Measurements from ENCODE around the gene UBL5.
"Not testable (repeated sequence)": the region's sequence is repeated elsewhere in the genome, so short reads cannot be mapped to it uniquely, and the experiment has no call there.

UBL5 gene

GRCh38 chr19:9818175-9818733 is 9.5 kb upstream of the UBL5 start:
- DNase-seq: no peak

GRCh38 chr19:9818734-9819595 is 8.8 kb upstream of the UBL5 start, which contains the start of gene FBXL12:
Gene FBXL12, minus strand, starts transcription at chr19:9819079. Its CDS starts 266 bp downstream, at chr19:9818813.
- peak; percentile 100 for DNase-seq

DNA sequence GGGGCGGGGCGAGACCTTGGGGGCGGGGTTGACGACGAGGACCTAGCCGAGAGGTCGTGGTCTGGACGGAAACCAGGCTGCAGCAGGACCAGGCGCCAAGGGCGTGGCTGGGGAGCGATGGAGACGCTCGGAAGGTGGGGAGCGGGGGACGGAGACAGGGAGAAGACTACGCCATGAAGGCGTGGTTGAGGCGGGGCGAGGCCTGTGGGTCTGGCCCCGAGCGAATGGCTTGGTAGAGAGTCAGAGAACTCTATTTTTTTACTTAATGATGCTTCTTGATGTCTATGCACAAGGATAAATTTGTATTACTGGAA is 8.2 kb upstream of the UBL5 start:
- no peak for DNase-seq

DNA sequence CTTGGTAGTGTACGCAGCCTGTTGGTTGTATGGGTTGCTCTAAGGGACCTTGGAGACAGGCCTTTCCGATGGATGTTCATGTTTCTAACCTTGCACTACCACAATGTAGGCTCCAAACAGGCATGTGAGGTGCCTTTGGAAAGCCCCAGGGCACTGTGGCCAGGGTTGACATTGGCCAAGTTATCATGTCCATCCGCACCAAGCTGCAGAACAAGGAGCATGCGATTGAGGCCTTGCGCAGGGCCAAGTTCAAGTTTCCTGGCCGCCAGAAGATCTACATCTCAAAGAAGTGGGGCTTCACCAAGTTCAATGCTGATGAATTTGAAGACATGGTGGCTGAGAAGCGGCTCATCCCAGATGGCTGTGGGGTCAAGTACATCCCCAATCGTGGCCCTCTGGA is 7.7 kb upstream of the UBL5 start:
- not testable (repeated sequence) for DNase-seq

- DNase-seq: no peak
Observed at GRCh38 chr19:9823816-9824215, 3.9 kb upstream of the UBL5 start.

DNA sequence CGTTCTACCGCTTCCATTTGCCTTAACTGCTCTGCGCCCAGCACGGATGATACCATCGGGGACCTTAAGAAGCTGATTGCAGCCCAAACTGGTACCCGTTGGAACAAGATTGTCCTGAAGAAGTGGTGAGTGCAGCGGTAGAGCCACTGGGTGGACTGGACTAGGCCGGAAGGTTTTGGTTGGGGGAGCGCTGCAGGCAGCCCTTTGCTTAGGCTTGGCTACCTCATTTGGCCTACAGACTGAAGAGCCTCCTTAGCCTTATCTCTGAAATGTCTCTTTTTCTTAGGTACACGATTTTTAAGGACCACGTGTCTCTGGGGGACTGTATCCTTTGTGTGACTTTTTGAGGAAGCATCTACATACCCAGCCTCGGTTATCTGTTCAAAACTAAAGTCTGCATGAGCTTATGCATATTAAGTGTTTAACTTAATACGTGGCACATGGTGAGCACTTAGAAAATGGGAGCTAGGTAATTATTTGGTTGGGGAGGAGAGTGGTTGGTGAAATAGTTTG is 889 bp downstream of the UBL5 start:
- DNase-seq: no peak

DNA sequence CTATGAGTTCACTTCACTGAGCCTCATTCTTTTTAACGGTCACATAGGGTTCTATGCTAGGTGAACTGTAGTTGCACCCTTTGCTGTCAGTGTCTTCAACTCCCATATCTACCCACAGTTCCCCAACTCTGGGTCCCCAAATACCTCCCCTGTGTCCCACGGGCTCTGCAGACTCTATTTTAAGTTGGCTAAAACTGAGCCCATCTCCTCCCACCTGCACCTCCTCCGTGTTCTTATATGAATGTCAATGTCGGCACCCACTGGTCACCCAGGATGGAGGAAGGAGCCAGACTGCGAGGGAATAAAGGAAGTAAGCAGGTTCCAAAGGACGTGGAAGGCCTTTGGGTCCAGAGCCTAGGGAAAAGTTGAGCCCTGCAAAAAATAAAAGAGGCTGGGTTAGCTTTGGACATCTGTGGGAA is 6.6 kb downstream of the UBL5 start:
- no peak for DNase-seq

GRCh38 chr19:9834726-9835506 is 7.2 kb downstream of the UBL5 start, which contains the start of gene PIN1:
Gene PIN1, plus strand, starts transcription at chr19:9835318. Its CDS starts 27 bp downstream, at chr19:9835345.
- DNase-seq: peak; percentile 99

- no peak for DNase-seq
Observed at GRCh38 chr19:9835507-9835949, 7.8 kb downstream of the UBL5 start.

- DNase-seq: no peak
Observed at GRCh38 chr19:9836021-9836420, 8.3 kb downstream of the UBL5 start.

DNA sequence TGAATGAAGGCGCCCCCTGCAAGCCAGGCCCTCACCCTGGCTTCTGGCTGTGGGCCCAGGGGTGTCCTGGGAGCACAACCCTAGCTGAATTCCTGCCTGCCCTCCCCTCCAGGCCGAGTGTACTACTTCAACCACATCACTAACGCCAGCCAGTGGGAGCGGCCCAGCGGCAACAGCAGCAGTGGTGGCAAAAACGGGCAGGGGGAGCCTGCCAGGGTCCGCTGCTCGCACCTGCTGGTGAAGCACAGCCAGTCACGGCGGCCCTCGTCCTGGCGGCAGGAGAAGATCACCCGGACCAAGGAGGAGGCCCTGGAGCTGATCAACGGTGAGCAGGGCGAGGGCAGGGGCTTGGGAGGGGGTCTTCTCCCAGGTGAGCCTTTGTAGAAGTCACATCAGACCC is 10.6 kb downstream of the UBL5 start:
- DNase-seq: no peak

DNA sequence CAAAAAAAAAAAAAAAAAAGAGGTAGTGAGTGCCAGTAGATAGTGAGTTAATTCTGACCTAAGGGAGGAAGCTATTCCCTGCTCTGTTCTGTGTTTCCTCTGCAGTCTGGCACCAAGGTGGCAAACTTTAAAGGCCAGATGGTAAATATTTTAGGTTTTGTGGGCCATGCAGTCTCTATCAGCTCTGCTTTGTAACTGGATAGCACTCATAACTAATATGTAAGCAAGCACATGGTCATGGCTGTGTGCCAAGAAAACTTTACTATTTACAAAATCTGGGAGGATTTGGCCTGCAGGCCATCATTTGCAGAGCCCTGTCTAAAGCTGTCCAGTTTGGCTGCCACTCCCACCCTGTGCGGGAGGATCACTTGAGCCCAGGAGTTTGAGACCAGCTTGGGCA is 11.7 kb downstream of the UBL5 start:
- no peak for DNase-seq

DNA sequence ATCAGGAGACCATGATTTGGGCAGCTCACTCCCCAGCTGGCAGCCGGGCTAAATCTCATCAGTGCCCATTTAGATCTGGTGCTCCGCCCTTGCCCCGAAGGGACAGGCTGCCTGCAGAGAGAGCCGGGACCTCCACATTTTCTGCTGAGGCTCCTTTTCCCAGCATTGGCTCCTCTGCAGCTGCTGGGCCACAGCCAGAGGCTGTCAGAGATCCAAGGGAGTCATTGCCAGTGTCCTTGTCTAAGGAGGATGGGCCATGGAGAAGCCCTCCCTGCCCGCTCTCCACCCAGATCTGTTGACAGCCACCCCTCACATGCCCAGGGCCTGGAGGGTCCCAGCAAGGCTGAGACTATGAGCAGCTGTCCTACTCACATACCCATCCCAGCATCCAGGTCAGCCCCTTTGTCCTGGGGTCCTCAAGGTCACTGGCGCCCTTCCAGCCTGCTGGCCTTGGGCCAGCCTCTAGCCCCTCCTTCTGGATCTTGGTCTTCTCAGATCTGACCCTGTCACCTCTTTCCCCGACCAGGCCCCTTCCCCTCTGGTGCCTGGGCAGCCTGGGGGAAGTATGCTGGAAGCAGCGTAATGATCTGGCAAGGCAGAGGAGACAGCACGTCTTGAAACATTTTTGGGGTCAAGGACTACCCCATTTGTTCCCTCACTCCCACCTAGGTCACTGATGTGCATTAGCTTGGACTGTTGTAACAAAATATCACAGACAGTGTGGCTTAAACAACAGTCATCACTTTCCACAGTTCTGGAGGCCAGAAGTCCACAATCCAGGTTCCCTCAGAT is 15.3 kb downstream of the UBL5 start:
- no peak for DNase-seq

DNA sequence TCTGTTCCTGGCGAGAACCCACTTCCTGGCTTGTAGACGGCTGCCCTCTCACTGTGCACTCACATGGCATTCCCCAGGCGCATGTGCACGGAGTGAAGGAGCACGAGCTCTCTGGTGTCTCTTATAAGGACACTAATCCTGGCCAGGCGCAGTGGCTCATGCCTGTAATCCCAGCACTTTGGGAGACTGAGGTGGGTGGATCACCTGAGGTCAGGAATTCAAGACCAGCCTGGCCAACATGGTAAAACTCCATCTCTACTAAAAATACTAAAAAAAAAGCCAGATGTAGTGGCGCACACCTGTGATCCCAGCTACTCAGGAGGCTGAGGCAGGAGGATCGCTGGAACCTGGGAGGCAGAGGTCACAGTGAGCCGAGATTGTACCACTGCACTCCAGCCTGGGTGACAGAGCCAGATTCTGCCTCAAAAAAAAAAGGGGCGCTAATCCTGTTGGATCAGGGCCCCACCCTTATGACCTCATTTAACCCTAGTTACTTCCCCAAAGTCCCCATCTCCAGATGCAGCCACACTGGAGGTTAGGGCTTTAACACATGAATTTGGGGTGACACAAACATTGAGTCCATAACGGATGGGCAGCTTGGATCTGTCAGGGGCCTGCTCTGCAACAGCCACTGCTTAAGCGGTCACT is 16.0 kb downstream of the UBL5 start:
- DNase-seq: not testable (repeated sequence)

DNA sequence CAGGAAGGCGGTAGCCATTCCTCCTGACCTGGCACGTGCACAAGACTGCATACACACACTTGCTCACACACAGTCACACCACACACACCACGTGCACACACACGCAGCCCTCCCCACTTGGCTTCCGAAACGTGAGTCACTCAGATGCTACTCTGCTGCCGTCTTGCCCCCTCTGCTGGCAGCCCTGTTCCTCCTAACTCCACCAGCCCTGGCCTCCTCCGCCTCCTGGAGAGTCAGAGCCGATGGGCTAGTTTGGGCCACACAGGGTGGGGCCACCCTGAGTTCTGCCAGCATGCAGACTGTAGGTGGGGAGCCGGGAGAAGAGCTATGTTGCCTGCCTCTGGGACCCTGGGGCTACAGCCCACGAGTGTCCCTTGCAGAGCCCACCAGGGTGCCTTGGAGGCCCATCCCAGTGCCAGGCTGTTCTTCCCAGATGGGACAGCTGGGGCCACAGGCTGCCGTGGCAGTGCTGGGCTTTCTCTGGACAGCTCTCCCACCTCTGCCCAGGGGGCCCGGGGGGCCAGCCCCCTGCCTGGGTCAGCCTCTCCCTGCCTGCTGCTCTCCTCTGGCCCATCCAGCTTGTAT is 19.5 kb downstream of the UBL5 start:
- peak; percentile 75 for DNase-seq

GRCh38 chr19:9848060-9848459 is 20.3 kb downstream of the UBL5 start:
- DNase-seq: peak; percentile 63

- no peak for DNase-seq
Observed at GRCh38 chr19:9848762-9849161, 21.0 kb downstream of the UBL5 start.

DNA sequence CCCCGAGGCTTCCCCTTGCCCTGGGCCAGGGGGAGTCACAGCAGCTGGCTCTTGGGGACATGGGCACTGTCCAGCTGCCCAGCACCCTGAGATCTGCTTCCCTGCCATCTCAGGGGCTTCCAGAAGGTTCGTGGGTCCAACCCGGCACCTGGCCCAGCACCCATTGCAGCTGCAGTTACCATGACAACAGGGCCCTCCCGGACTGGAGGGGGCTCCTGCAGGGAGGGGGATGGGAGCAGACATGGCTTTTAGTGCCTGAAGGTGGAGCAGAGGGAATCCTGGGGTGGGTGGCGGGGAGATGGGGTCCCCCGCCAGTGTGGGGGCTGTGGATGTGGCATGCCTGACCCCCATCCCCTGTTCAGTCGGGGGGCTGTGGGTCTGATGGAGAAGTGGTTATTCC is 22.1 kb downstream of the UBL5 start:
- no peak for DNase-seq

- no peak for DNase-seq
Observed at GRCh38 chr19:9850235-9850959, 22.7 kb downstream of the UBL5 start.

DNA sequence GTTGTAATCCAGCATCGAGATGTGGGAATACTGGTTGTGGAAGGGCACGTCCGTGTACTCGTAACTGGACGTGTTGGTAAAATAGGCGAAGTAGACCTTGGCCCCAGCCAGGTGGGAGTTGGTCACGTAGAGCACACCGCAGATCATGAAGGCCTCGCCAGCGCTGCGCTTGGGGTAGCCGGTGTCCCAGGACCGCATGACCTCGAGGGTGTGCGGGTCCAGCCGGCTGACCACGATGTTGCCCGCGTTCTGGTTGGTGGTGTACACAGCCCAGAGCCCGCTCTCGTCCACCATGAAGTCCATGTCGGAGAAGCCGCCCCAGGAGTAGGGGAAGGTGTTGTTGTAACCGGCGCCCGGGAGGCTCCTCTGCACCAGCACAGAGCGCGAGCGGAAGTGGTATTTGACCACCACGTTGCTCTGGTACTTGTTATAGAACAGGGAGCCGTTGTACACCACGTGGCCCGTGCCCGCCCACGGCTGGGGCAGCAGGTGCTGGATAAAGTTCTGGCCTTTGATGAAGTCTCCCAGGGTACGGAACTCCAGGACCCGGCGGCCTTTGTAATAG is 26.6 kb downstream of the UBL5 start:
- no peak for DNase-seq

DNA sequence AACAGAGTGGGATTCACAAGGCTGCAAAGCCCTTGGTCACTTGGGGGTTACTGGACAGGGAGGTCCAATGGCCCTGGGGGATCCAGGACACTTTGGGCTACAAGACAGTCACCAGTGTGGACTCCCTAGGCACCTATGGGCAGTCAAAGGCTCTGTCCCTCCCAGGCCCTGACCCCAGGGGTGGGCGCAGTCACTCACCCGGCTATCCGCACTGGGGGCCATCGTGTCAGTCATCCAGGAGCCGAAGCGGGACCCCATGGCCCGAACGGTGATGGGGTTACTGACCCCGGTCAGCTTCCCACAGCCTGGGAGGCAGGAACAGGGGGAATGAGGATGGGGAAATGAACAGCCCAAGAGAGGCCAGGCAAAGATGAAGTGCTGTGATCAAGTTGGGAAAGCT is 28.9 kb downstream of the UBL5 start:
- no peak for DNase-seq

Measured in activated CD8-positive, alpha-beta memory T cell treated with anti-CD3 and anti-CD28 coated beads, Interleukin-2, amount 50 U/mL, for 48 hours (primary cell).